Adrenal gland (tissue), 5 donors: ENCODE measurements around the gene GPC5.

Source experiments
- CTCF ChIP-seq, 6 experiments: fragments of 450-650 bp in 4 of 6; fragments of 200-600 bp in 2 of 6; sonication (generic) in 1 of 6; IDR thresholded peaks; 1 replicate in 5 of 6; 2 replicates in 1 of 6; pipeline versions ENCODE4 v1.5.1 to v1.8.0; 2016 to 2021; ENCODE audit warnings: antibody characterized with exemption in 6 of 6, mild to moderate bottlenecking in 2 of 6, moderate library complexity in 1 of 6
- POLR2A ChIP-seq, 2 donors: fragments of 450-650 bp; IDR thresholded peaks; one replicate each; pipeline ENCODE4 v1.6.1; 2017; ENCODE audit warnings: antibody characterized with exemption in 2 of 2, mild to moderate bottlenecking in 2 of 2, moderate library complexity in 1 of 2
- donor health status: DM: no; HTN: no; CAD: no.

GRCh38 chr13:91698308-91698707 is 299.9 kb downstream of the GPC5 start:
- no peak for TF ChIP-seq CTCF (IDR thresholded peaks at IDR 0.05)
- TF ChIP-seq POLR2A (IDR thresholded peaks at IDR 0.05), result no peak
